Vagina (tissue), 2 donors: ENCODE measurements around the gene ZMIZ1.

ENCODE experiments used
- CTCF ChIP-seq, 3 experiments: fragments of 450-650 bp in 2 of 3; fragments of 200-600 bp in 1 of 3; sonication (generic) in 1 of 3; IDR thresholded peaks; one replicate each; pipeline ENCODE4 v1.5.1; 2017 to 2019; ENCODE audit warnings: antibody characterized with exemption in 3 of 3, mild to moderate bottlenecking in 2 of 3, moderate library complexity in 2 of 3
- POLR2A ChIP-seq, 2 donors: fragments of 450-650 bp; IDR thresholded peaks; one replicate each; pipeline ENCODE4 v1.6.1; 2017; ENCODE audit warnings: antibody characterized with exemption in 2 of 2, mild to moderate bottlenecking in 2 of 2, moderate library complexity in 2 of 2

- TF ChIP-seq CTCF (IDR thresholded peaks at IDR 0.05) (no peak), POLR2A (IDR thresholded peaks at IDR 0.05) (no peak)
Observed at GRCh38 chr10:79118286-79119202, 49.8 kb downstream of the ZMIZ1 start.
